NB4 (cell line): ENCODE measurements around the gene UHRF2.

Experiments used
- DNase-seq: peaks from one replicate; pipeline ENCODE4 v3.0.0; 2010; ENCODE audit warnings: low read depth
- H3K4me3 ChIP-seq: one replicate; pipeline ENCODE4 v1.5.1; 2011; ENCODE audit warnings: mild to moderate bottlenecking, low read depth, low read length, moderate library complexity
- CTCF ChIP-seq: IDR thresholded peaks from one replicate; pipeline ENCODE4 v1.5.1; 2012; ENCODE audit warnings: low read depth, low read length
- MAX ChIP-seq: IDR thresholded peaks from 2 replicates; pipeline ENCODE4 v1.6.1; 2011; ENCODE audit warnings: low read depth, low read length
- MYC ChIP-seq: IDR thresholded peaks from 2 replicates; pipeline ENCODE4 v1.6.1; 2011; ENCODE audit warnings: low read depth, low read length
- POLR2A ChIP-seq: IDR thresholded peaks from 2 replicates; pipeline ENCODE4 v1.6.1; 2011; ENCODE audit warnings: mild to moderate bottlenecking; ENCODE audit not compliant: insufficient read length; ENCODE audit errors: extremely low read depth

The UHRF2 gene

GRCh38 chr9:6424940-6425339 lies 11.9 kb downstream of the UHRF2 start:
- no peak for DNase-seq
- TF ChIP-seq CTCF = no peak
- TF ChIP-seq MYC = no peak
- no peak for TF ChIP-seq POLR2A
- TF ChIP-seq MAX = no peak
- H3K4me3 ChIP-seq = no peak overlapping the region

- TF ChIP-seq MAX (no peak), POLR2A (no peak), CTCF (no peak), MYC (no peak)
- DNase-seq = no peak
- H3K4me3 ChIP-seq = no peak overlapping the region
Observed at GRCh38 chr9:6426117-6426516, 13.1 kb downstream of the UHRF2 start.

GRCh38 chr9:6428940-6429889 lies 16.2 kb downstream of the UHRF2 start:
- no peak overlapping the region for H3K4me3 ChIP-seq
- DNase-seq = peak; percentile 44
- TF ChIP-seq CTCF (no peak), MAX (no peak), MYC (no peak)

- H3K4me3 ChIP-seq = no peak overlapping the region
- no peak for DNase-seq
- TF ChIP-seq MAX = no peak
- TF ChIP-seq CTCF = no peak
- no peak for TF ChIP-seq MYC
- TF ChIP-seq POLR2A = no peak
Observed at GRCh38 chr9:6431038-6431437, 18.0 kb downstream of the UHRF2 start.

GRCh38 chr9:6433410-6433809 lies 20.4 kb downstream of the UHRF2 start:
- H3K4me3 ChIP-seq = no peak overlapping the region
- TF ChIP-seq CTCF (no peak), MYC (no peak), POLR2A (no peak), MAX (no peak)
- DNase-seq = no peak
